H9 (cell line): ENCODE data around the gene CHAF1A. TPM values are rescaled to one million over a fixed set of nuclear protein-coding genes. Genes with fewer than 3 reads are reported as not detected.

ENCODE experiments used
- DNase-seq: peaks from one replicate; pipeline ENCODE4 v3.0.0-alpha.2; 2017
- H2AFZ ChIP-seq: one replicate; pipeline ENCODE4 v1.6.1; 2013; ENCODE audit warnings: mild to moderate bottlenecking, low read length, control low read depth, moderate library complexity
- H2AK5ac ChIP-seq: 2 replicates; pipeline ENCODE4 v1.6.1; 2013; ENCODE audit warnings: low read length, control low read depth, mixed read lengths; ENCODE audit not compliant: insufficient read length
- H2BK120ac ChIP-seq: one replicate; pipeline ENCODE4 v1.6.1; 2013; ENCODE audit warnings: low read depth, mild to moderate bottlenecking, low read length, control low read depth, inconsistent platforms; ENCODE audit not compliant: poor library complexity, severe bottlenecking
- H2BK12ac ChIP-seq: 2 replicates; pipeline ENCODE4 v1.6.1; 2013; ENCODE audit warnings: low read length, control low read depth, mixed read lengths, low read depth; ENCODE audit not compliant: insufficient read length
- H2BK15ac ChIP-seq: 2 replicates; pipeline ENCODE4 v1.6.1; 2013; ENCODE audit warnings: low read depth, low read length, control low read depth
- H2BK20ac ChIP-seq: one replicate; pipeline ENCODE4 v1.6.1; 2013; ENCODE audit warnings: low read depth, mild to moderate bottlenecking, low read length, control low read depth, inconsistent platforms; ENCODE audit not compliant: poor library complexity, severe bottlenecking
- H2BK5ac ChIP-seq: 2 replicates; pipeline ENCODE4 v1.6.1; 2013; ENCODE audit warnings: low read length, control low read depth, mixed read lengths; ENCODE audit not compliant: insufficient read length
- H3K14ac ChIP-seq: 2 replicates; pipeline ENCODE4 v1.6.1; 2013; ENCODE audit warnings: low read length, control low read depth; ENCODE audit not compliant: insufficient read depth
- H3K18ac ChIP-seq: 2 replicates; pipeline ENCODE4 v1.6.1; 2013; ENCODE audit warnings: low read depth, mild to moderate bottlenecking, mixed read lengths, low read length, control low read depth; ENCODE audit not compliant: insufficient read length
- H3K23ac ChIP-seq: 2 replicates; pipeline ENCODE4 v1.6.1; 2013; ENCODE audit warnings: low read length, control low read depth, mixed read lengths, low read depth; ENCODE audit not compliant: insufficient read length
- H3K23me2 ChIP-seq: 2 replicates; pipeline ENCODE4 v1.6.1; 2013; ENCODE audit warnings: low read depth, mild to moderate bottlenecking, mixed read lengths, low read length, control low read depth; ENCODE audit not compliant: insufficient read length, poor library complexity, severe bottlenecking
- H3K27ac ChIP-seq: 2 replicates; pipeline ENCODE4 v1.5.1; 2013; ENCODE audit warnings: low read length, control low read depth, mixed read lengths, low read depth; ENCODE audit not compliant: insufficient read length
- H3K27me3 ChIP-seq: 2 replicates; pipeline ENCODE4 v1.6.1; 2013; ENCODE audit warnings: low read length, control low read depth, inconsistent platforms; ENCODE audit not compliant: insufficient read depth
- H3K4ac ChIP-seq: 2 replicates; pipeline ENCODE4 v1.6.1; 2013; ENCODE audit warnings: low read depth, mild to moderate bottlenecking, control low read depth, inconsistent platforms, low read length, moderate library complexity
- H3K4me1 ChIP-seq: 2 replicates; pipeline ENCODE4 v1.6.1; 2013; ENCODE audit warnings: low read length, control low read depth, inconsistent platforms; ENCODE audit not compliant: insufficient read depth
- H3K4me2 ChIP-seq: 2 replicates; pipeline ENCODE4 v1.6.1; 2013; ENCODE audit warnings: low read length, control low read depth, mixed read lengths; ENCODE audit not compliant: insufficient read length, insufficient read depth
- H3K56ac ChIP-seq: 2 replicates; pipeline ENCODE4 v1.6.1; 2013; ENCODE audit warnings: low read depth, mild to moderate bottlenecking, mixed read lengths, low read length, control low read depth; ENCODE audit not compliant: insufficient read length
- H3K79me1 ChIP-seq: 2 replicates; pipeline ENCODE4 v1.6.1; 2013; ENCODE audit warnings: low read depth, mild to moderate bottlenecking, moderate library complexity, low read length, control low read depth, inconsistent platforms; ENCODE audit not compliant: insufficient read depth, poor library complexity, severe bottlenecking
- H3K79me2 ChIP-seq: 2 replicates; pipeline ENCODE4 v1.6.1; 2013; ENCODE audit warnings: low read length, control low read depth, inconsistent platforms; ENCODE audit not compliant: insufficient read depth
- H3K9ac ChIP-seq: 2 replicates; pipeline ENCODE4 v1.6.1; 2013; ENCODE audit warnings: low read length, control low read depth, mixed read lengths; ENCODE audit not compliant: insufficient read length; ENCODE audit errors: extremely low read depth
- H3K9me3 ChIP-seq: one replicate; pipeline ENCODE4 v1.6.1; 2013; ENCODE audit warnings: low read depth, low read length, inconsistent platforms; ENCODE audit not compliant: control insufficient read depth
- H3T11ph ChIP-seq: one replicate; pipeline ENCODE4 v1.6.1; 2013; ENCODE audit warnings: mild to moderate bottlenecking, low read length, control low read depth, inconsistent platforms
- H4K20me1 ChIP-seq: one replicate; pipeline ENCODE4 v1.6.1; 2013; ENCODE audit not compliant: control insufficient read depth, insufficient read length, insufficient read depth
- H4K5ac ChIP-seq: 2 replicates; pipeline ENCODE4 v1.6.1; 2013; ENCODE audit warnings: low read depth, mild to moderate bottlenecking, mixed read lengths, low read length, control low read depth; ENCODE audit not compliant: insufficient read length
- H4K8ac ChIP-seq: replicated peaks from 2 replicates; pipeline ENCODE4 v1.6.1; 2013; ENCODE audit warnings: low read length, control low read depth, mixed read lengths, low read depth; ENCODE audit not compliant: insufficient read length
- H4K91ac ChIP-seq: 2 replicates; pipeline ENCODE4 v1.6.1; 2013; ENCODE audit warnings: low read depth, mild to moderate bottlenecking, moderate library complexity, mixed read lengths, low read length, control low read depth; ENCODE audit not compliant: insufficient read length
- H3K27ac Mint-ChIP-seq, 3 experiments: 2 replicates in 2 of 3; 3 replicates in 1 of 3; pipeline ENCODE4 v1.8.0; 2020 to 2021; ENCODE audit warnings: mixed read lengths in 3 of 3, mild to moderate bottlenecking in 1 of 3, moderate library complexity in 1 of 3
- H3K27me3 Mint-ChIP-seq: 2 replicates; pipeline ENCODE4 v1.8.0; 2021; ENCODE audit warnings: low read depth, mild to moderate bottlenecking, moderate library complexity, mixed read lengths
- H3K36me3 Mint-ChIP-seq, 3 experiments: 2 replicates in 2 of 3; 3 replicates in 1 of 3; pipeline ENCODE4 v1.8.0; 2020 to 2021; ENCODE audit warnings: low read depth in 3 of 3, mixed read lengths in 3 of 3; ENCODE audit not compliant: insufficient read depth in 1 of 3
- H3K4me1 Mint-ChIP-seq, 2 experiments: 2 replicates each; pipeline ENCODE4 v1.8.0; 2020; ENCODE audit warnings: mixed read lengths in 2 of 2
- H3K4me3 Mint-ChIP-seq, 2 experiments: 2 replicates in 1 of 2; 3 replicates in 1 of 2; pipeline ENCODE4 v1.8.0; 2020 to 2021; ENCODE audit warnings: mild to moderate bottlenecking in 2 of 2, mixed read lengths in 2 of 2, moderate library complexity in 1 of 2
- H3K9me3 Mint-ChIP-seq, 2 experiments: 2 replicates in 1 of 2; 3 replicates in 1 of 2; pipeline ENCODE4 v1.8.0; 2020; ENCODE audit warnings: mild to moderate bottlenecking in 2 of 2, mixed read lengths in 2 of 2, moderate library complexity in 1 of 2
- CTCF ChIP-seq: fragments of 200-600 bp; sonication (generic); conservative IDR thresholded peaks from 3 replicates; pipeline ENCODE4 v1.8.0; 2021; ENCODE audit warnings: antibody characterized with exemption, mild to moderate bottlenecking
- WGBS: extraction: QIAGEN DNeasy Blood & Tissue Kit; methylation state at CpG from one replicate; pipeline ENCODE4 v1.1.7; 2013; ENCODE audit warnings: missing lambda C conversion rate, low lambda C conversion rate, mixed read lengths; ENCODE audit not compliant: insufficient read length; ENCODE audit errors: extremely low coverage; 5-methylcytosine and 5-hydroxymethylcytosine counted together
- total RNA-seq: library from RNA; stranded (reverse); gene quantifications from 2 replicates; pipeline ENCODE4 v1.2.1, GENCODE V29; 2021

The CHAF1A gene
- total RNA-seq, 1 experiment from 2014 or later, result 143 TPM

GRCh38 chr19:4354897-4355296 is 47.5 kb upstream of the CHAF1A start:
- H3K9me3 ChIP-seq, result no peaks in the 10 kb centered on the region
- no peaks in the 10 kb centered on the region for H4K20me1 ChIP-seq
- H3K14ac ChIP-seq, result no peak overlapping the region
- no peak overlapping the region for H3K9ac ChIP-seq
- no peak overlapping the region for H3K4me3 Mint-ChIP-seq
- H2BK12ac ChIP-seq, result no peak overlapping the region
- no peak overlapping the region for H3K27ac Mint-ChIP-seq
- no peak overlapping the region for H2BK5ac ChIP-seq
- no peaks in the 10 kb centered on the region for H3K4me1 ChIP-seq
- H3K27me3 Mint-ChIP-seq, result peaks cover 2% of the 10 kb centered on the region; the same call in 1 of the 2 replicates
- H2BK15ac ChIP-seq, result no peak overlapping the region
- H4K8ac ChIP-seq, result no peak overlapping the region
- no peak for TF ChIP-seq CTCF
- H3K27me3 ChIP-seq, result no peaks in the 10 kb centered on the region
- no peak overlapping the region for H3K56ac ChIP-seq
- no peak overlapping the region for H3K23ac ChIP-seq
- H2BK20ac ChIP-seq, result no peak overlapping the region
- no peaks in the 10 kb centered on the region; a peak in 1 of 5 replicates for H3K9me3 Mint-ChIP-seq
- no peak overlapping the region for H3K27ac ChIP-seq
- no peak overlapping the region for H3K18ac ChIP-seq
- WGBS, result no CpG with 5 or more reads among the region's 17 CpGs
- H3K4me2 ChIP-seq, result no peak overlapping the region
- DNase-seq, result no peak
- H3K23me2 ChIP-seq, result no peaks in the 10 kb centered on the region
- no peaks in the 10 kb centered on the region for H3K79me1 ChIP-seq
- no peak overlapping the region for H3K4ac ChIP-seq
- no peaks in the 10 kb centered on the region for H3K79me2 ChIP-seq
- H2AK5ac ChIP-seq, result no peak overlapping the region
- peaks cover 0 to 2% of the 10 kb centered on the region in 2 experiments; a peak in 1 of 4 replicates for H3K4me1 Mint-ChIP-seq
- no peak overlapping the region for H4K5ac ChIP-seq
- peaks cover 5 to 41% (median 28%) of the 10 kb centered on the region in 3 experiments; a peak in 6 of 7 replicates for H3K36me3 Mint-ChIP-seq
- no peak overlapping the region for H3T11ph ChIP-seq
- no peak overlapping the region for H2AFZ ChIP-seq
- H4K91ac ChIP-seq, result no peak overlapping the region
- no peak overlapping the region for H2BK120ac ChIP-seq
